ENCODE measurements around the gene APOBEC3B.

The APOBEC3B gene

GRCh38 chr22:38947321-38948140 lies 34.6 kb upstream of the APOBEC3B start:
- no peak for TF ChIP-seq CTCF (IDR thresholded peaks at IDR 0.05)

GRCh38 chr22:38948181-38948940 lies 33.8 kb upstream of the APOBEC3B start:
- TF ChIP-seq CTCF (IDR thresholded peaks at IDR 0.05): no peak

- TF ChIP-seq CTCF (IDR thresholded peaks at IDR 0.05): no peak
Measured at GRCh38 chr22:38949889-38950405, 32.2 kb upstream of the APOBEC3B start.

- no peak for TF ChIP-seq CTCF (IDR thresholded peaks at IDR 0.05)
Measured at GRCh38 chr22:38950527-38951295, 31.4 kb upstream of the APOBEC3B start.

- no peak for TF ChIP-seq CTCF (IDR thresholded peaks at IDR 0.05)
Measured at GRCh38 chr22:38951734-38952133, 30.4 kb upstream of the APOBEC3B start.

- no peak for TF ChIP-seq CTCF (IDR thresholded peaks at IDR 0.05)
Measured at GRCh38 chr22:38952281-38952993, 29.7 kb upstream of the APOBEC3B start.

- no peak for TF ChIP-seq CTCF (IDR thresholded peaks at IDR 0.05)
Measured at GRCh38 chr22:38953091-38953490, 29.1 kb upstream of the APOBEC3B start.

Data from LNCAP (cell line).